Type B pancreatic cell (in vitro differentiated cells): Measurements from ENCODE around the gene CNTN4. TPM values are rescaled to one million over a fixed set of nuclear protein-coding genes. Genes with fewer than 3 reads are reported as not detected.

Source experiments
- DNase-seq: peaks from one replicate; pipeline ENCODE4 v3.0.0; 2021; ENCODE audit warnings: mixed read lengths; ENCODE audit not compliant: unreplicated experiment; ENCODE audit errors: extremely low spot score
- H3K27ac Mint-ChIP-seq: 2 replicates; pipeline ENCODE4 v1.8.0; 2021; ENCODE audit warnings: mild to moderate bottlenecking, mixed read lengths
- H3K27me3 Mint-ChIP-seq: 2 replicates; pipeline ENCODE4 v1.8.0; 2021; ENCODE audit warnings: mixed read lengths
- H3K36me3 Mint-ChIP-seq: 2 replicates; pipeline ENCODE4 v1.8.0; 2021; ENCODE audit warnings: mixed read lengths
- H3K4me1 Mint-ChIP-seq: one replicate; pipeline ENCODE4 v1.8.0; 2021; ENCODE audit warnings: mixed read lengths; ENCODE audit not compliant: unreplicated experiment
- H3K4me3 Mint-ChIP-seq: 2 replicates; pipeline ENCODE4 v1.8.0; 2021; ENCODE audit warnings: mild to moderate bottlenecking, mixed read lengths
- H3K9me3 Mint-ChIP-seq: 2 replicates; pipeline ENCODE4 v1.8.0; 2021; ENCODE audit warnings: mixed read lengths
- total RNA-seq: library from RNA; stranded (reverse); gene quantifications from 2 replicates; pipeline ENCODE4 v1.2.1, GENCODE V29; 2021; ENCODE audit warnings: low replicate concordance
- TF ChIP-seq, protein P1 (sequence below): fragments of 200-600 bp; sonication (generic); conservative IDR thresholded peaks from 2 replicates; pipeline ENCODE4 v1.5.0; 2021; ENCODE audit warnings: antibody characterized with exemption, mild to moderate bottlenecking

CNTN4 gene
- total RNA-seq, 1 donor from 2014 or later, result 29.7 TPM

DNA sequence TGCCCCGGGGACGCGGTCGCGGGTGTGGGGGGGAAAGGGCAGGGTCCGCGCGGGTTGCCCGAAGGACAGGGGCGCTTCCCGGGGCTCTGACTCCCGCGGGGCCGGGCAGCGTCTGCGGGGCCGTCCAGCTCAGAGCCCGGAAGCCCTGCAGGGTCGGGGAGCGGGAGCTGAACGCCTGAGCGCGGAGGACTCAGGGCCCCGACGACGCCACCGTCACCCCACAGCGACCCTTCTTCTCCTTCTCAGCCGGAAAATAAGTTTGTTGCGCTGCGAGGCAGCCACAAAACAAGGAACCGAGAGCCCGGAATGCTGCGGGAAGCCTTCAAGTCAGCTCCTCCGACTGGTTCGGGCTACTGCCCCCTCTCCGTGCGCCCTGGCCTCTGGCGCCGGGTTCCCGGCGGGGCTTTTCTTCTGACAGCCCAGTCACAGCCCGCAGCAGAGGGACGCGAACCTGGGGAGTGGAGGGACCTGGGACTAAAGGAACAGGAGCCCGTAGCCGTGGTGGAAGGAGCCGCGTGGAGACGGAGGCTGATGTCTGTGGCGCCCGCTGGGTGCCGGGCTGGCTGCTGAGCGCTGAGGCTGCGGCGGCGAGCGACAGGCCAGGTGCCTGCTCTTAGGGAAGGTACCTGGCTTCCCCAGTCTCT, 484 bp downstream of the CNTN4 start:
- Mint-ChIP-seq H3K9me3 (no peaks in the 10 kb centered on the region), H3K36me3 (peaks cover 4% of the 10 kb centered on the region), H3K4me1 (peaks cover 24% of the 10 kb centered on the region), H3K27me3 (peaks cover 47% of the 10 kb centered on the region), H3K4me3 (peak overlapping the region; percentile 94), H3K27ac (no peak overlapping the region)
- TF ChIP-seq, protein P1, sequence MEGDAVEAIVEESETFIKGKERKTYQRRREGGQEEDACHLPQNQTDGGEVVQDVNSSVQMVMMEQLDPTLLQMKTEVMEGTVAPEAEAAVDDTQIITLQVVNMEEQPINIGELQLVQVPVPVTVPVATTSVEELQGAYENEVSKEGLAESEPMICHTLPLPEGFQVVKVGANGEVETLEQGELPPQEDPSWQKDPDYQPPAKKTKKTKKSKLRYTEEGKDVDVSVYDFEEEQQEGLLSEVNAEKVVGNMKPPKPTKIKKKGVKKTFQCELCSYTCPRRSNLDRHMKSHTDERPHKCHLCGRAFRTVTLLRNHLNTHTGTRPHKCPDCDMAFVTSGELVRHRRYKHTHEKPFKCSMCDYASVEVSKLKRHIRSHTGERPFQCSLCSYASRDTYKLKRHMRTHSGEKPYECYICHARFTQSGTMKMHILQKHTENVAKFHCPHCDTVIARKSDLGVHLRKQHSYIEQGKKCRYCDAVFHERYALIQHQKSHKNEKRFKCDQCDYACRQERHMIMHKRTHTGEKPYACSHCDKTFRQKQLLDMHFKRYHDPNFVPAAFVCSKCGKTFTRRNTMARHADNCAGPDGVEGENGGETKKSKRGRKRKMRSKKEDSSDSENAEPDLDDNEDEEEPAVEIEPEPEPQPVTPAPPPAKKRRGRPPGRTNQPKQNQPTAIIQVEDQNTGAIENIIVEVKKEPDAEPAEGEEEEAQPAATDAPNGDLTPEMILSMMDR, result no peak
- DNase-seq, result peak; percentile 75

DNA sequence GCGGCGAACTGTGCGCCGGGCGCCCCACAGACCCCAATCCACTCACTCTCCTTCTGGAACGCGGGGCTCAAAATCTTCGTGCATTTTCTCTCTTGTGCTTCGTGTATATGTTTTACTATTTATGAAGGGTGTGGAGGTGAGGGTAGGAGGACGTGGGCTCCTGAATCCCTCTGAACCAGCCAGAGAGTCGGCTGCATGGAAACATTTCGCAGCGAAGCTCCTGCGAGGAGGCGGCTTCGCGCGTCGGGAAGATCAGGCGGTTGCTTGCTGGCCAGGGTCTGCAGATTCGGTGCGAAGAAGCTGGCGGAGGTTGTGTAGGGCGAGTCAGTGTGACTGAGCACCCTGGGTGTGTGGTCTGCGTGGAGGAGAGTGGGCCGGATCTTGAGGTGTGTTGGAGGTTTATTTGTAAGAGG, 1.1 kb downstream of the CNTN4 start:
- Mint-ChIP-seq H3K9me3 (no peaks in the 10 kb centered on the region), H3K27me3 (peaks cover 43% of the 10 kb centered on the region), H3K36me3 (peaks cover 4% of the 10 kb centered on the region), H3K4me1 (peaks cover 24% of the 10 kb centered on the region), H3K4me3 (peak overlapping the region; percentile 94), H3K27ac (peak overlapping the region; percentile 79)
- TF ChIP-seq, protein P1, result no peak
- no peak for DNase-seq

DNA sequence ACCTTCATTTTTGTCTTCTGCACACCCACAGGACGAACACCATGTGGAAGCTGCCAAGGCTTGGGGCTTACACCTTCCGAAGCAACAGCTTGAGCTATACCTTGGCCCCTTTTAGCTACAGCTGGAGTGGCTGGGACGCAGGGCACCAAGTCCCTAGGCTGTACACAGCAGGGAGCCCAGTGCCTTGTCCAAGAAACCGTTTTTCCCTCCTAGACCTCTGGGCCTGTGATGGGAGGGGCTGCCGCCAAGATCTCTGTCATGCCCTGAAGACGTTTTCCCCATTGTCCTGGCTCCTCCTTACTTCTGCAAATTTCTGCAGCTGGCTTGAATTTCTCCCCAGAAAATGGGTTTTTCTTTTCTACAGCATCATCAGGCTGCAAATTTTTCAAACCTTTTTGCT, 7.8 kb downstream of the CNTN4 start:
- Mint-ChIP-seq H3K9me3 (no peaks in the 10 kb centered on the region), H3K36me3 (peaks cover 34% of the 10 kb centered on the region), H3K4me1 (peaks cover 7% of the 10 kb centered on the region), H3K4me3 (no peak overlapping the region), H3K27ac (no peak overlapping the region), H3K27me3 (peaks cover 4% of the 10 kb centered on the region)
- no peak for DNase-seq
- TF ChIP-seq, protein P1, result no peak

DNA sequence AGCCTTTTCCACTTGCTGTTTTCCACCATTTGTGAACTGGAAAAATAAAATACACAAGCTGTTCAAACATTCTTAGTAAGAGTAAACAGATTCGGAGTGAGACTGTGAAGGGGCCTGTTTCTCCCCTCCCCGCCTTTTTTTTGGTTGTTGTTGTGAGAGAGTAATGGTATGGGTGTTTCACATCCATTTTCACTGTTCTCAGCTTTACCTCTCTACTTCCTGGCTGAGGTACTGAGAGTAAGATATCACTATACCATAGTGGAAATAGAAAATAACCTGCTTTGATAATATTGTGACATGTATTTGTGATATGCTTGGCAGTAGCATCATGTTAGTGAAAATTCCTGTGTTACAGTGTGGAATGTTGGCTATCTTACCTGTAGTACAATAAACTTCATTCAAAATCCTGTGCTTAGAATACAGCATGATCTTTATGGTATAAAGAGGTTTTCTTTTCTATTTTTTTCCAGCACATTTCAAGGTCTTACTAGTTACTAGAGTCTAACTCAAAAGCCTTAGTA, 12.0 kb downstream of the CNTN4 start:
- Mint-ChIP-seq H3K9me3 (no peaks in the 10 kb centered on the region), H3K4me1 (peaks cover 7% of the 10 kb centered on the region), H3K27ac (no peak overlapping the region), H3K36me3 (peaks cover 25% of the 10 kb centered on the region), H3K27me3 (no peaks in the 10 kb centered on the region), H3K4me3 (no peak overlapping the region)
- TF ChIP-seq, protein P1, result no peak
- no peak for DNase-seq

DNA sequence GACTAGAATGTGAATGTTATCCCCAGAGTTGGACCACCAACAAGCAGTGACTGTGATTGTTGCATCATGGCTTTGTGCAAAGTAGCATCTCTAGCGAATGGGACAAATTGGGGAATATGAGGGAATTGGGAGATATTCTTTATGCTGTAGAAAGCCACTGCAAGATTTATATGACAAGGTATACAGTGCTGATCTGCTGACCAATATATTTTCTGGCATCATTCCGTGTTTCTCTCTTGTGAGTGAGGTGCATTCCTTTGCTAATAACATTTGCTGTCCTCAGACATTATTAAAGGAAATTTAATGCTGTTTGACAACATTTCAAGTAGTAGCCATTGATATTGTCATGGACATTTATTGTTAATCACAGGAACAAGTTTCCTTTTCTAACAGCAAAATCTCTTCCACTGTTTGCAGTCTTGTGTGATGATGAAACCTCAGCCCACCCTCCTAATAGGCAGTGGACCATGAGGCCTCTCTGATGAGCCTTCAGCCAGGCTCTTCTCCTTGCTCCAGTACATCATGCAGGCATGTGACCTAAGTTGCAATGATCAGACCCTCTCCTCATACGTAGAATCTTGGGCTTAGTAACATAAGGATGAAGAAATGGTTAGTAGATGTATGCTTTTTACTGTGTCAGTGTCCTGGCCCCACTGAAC, 16.1 kb downstream of the CNTN4 start:
- TF ChIP-seq, protein P1, result no peak
- no peak overlapping the region for H3K4me3 Mint-ChIP-seq
- no peaks in the 10 kb centered on the region for H3K27me3 Mint-ChIP-seq
- no peaks in the 10 kb centered on the region for H3K36me3 Mint-ChIP-seq
- no peak overlapping the region for H3K27ac Mint-ChIP-seq
- peaks cover 7% of the 10 kb centered on the region for H3K4me1 Mint-ChIP-seq
- no peak for DNase-seq
- no peaks in the 10 kb centered on the region for H3K9me3 Mint-ChIP-seq
